HG03378 (cell line): ENCODE results near the gene ITPRIP.
A peak's percentile ranks its signal among the peaks of the same experiment; 100 is the strongest.

Experiments used
- ATAC-seq: cut with Tn5 transposase; IDR thresholded peaks from one replicate; pipeline ENCODE4 v1.9.1; 2021; ENCODE audit warnings: mild to moderate bottlenecking, moderate library complexity; ENCODE audit not compliant: unreplicated experiment

ITPRIP gene

GRCh38 chr10:104288355-104288754 is 49.9 kb downstream of the ITPRIP start:
- ATAC-seq, result no peak

- no peak for ATAC-seq
These were observed 51.3 kb downstream of the ITPRIP start for GRCh38 chr10:104286939-104287338.

- ATAC-seq, result no peak
These were observed 53.4 kb downstream of the ITPRIP start for GRCh38 chr10:104284846-104285245.

- ATAC-seq, result no peak
These were observed 56.6 kb downstream of the ITPRIP start for GRCh38 chr10:104281694-104282093.

GRCh38 chr10:104279550-104280259 is 58.6 kb downstream of the ITPRIP start:
- ATAC-seq, result no peak

GRCh38 chr10:104277785-104278184 is 60.5 kb downstream of the ITPRIP start:
- no peak for ATAC-seq

GRCh38 chr10:104276192-104276591 is 62.1 kb downstream of the ITPRIP start:
- ATAC-seq, result no peak

- no peak for ATAC-seq
These were observed 63.2 kb downstream of the ITPRIP start for GRCh38 chr10:104274762-104275721.

GRCh38 chr10:104273899-104274575 is 64.2 kb downstream of the ITPRIP start:
- ATAC-seq, result no peak

- no peak for ATAC-seq
These were observed 65.0 kb downstream of the ITPRIP start for GRCh38 chr10:104273286-104273685.

GRCh38 chr10:104268713-104269645 is 69.3 kb downstream of the ITPRIP start, which contains the start of gene GSTO2:
GSTO2 (plus strand) TSS chr10:104269184; CDS start chr10:104274916, 5,732 bp downstream.
- peak; percentile 99 for ATAC-seq

GRCh38 chr10:104268405-104268712 is 69.9 kb downstream of the ITPRIP start:
- no peak for ATAC-seq

GRCh38 chr10:104267721-104268404 is 70.4 kb downstream of the ITPRIP start:
- no peak for ATAC-seq

GRCh38 chr10:104264783-104265182 is 73.5 kb downstream of the ITPRIP start:
- no peak for ATAC-seq

GRCh38 chr10:104262055-104262454 is 76.2 kb downstream of the ITPRIP start:
- no peak for ATAC-seq

- no peak for ATAC-seq
These were observed 77.5 kb downstream of the ITPRIP start for GRCh38 chr10:104260775-104261115.

- no peak for ATAC-seq
These were observed 78.1 kb downstream of the ITPRIP start for GRCh38 chr10:104259999-104260774.
